Hepatocyte (in vitro differentiated cells): ENCODE measurements around the gene CALML3. TPM values are rescaled to one million over a fixed set of nuclear protein-coding genes. Genes with fewer than 3 reads are reported as not detected.

Experiments
- DNase-seq: peaks from one replicate; pipeline ENCODE4 v3.0.0-alpha.2; 2016; ENCODE audit warnings: low spot score
- H2AFZ ChIP-seq: fragments of 200-600 bp; sonication (generic); 2 replicates; pipeline ENCODE4 v1.6.0; 2016; ENCODE audit warnings: antibody characterized with exemption, mild to moderate bottlenecking
- H3K27ac ChIP-seq: fragments of 200-600 bp; sonication (generic); 2 replicates; pipeline ENCODE4 v1.5.1; 2016; ENCODE audit warnings: mild to moderate bottlenecking
- H3K27me3 ChIP-seq: fragments of 200-600 bp; sonication (generic); 2 replicates; pipeline ENCODE4 v1.6.1; 2016
- H3K36me3 ChIP-seq: fragments of 200-600 bp; sonication (generic); replicated peaks from 2 replicates; pipeline ENCODE4 v1.5.1; 2016; ENCODE audit warnings: low read depth; ENCODE audit not compliant: insufficient read depth
- H3K4me1 ChIP-seq: fragments of 200-600 bp; sonication (generic); 2 replicates; pipeline ENCODE4 v1.5.1; 2016; ENCODE audit warnings: mild to moderate bottlenecking, moderate library complexity; ENCODE audit not compliant: insufficient read depth
- H3K4me2 ChIP-seq: fragments of 200-600 bp; sonication (generic); 2 replicates; pipeline ENCODE4 v1.6.0; 2016
- H3K4me3 ChIP-seq: fragments of 200-600 bp; sonication (generic); 2 replicates; pipeline ENCODE4 v1.5.1; 2016; ENCODE audit warnings: mild to moderate bottlenecking
- H3K79me2 ChIP-seq: fragments of 200-600 bp; sonication (generic); 2 replicates; pipeline ENCODE4 v1.6.0; 2017; ENCODE audit warnings: mild to moderate bottlenecking
- H3K9me2 ChIP-seq: fragments of 200-600 bp; sonication (generic); replicated peaks from 2 replicates; pipeline ENCODE4 v1.6.0; 2017; ENCODE audit warnings: mild to moderate bottlenecking; ENCODE audit not compliant: insufficient read depth
- H3K9me3 ChIP-seq: fragments of 200-600 bp; sonication (generic); 2 replicates; pipeline ENCODE4 v1.5.1; 2016; ENCODE audit warnings: low read depth, mild to moderate bottlenecking
- H4K20me1 ChIP-seq: fragments of 200-600 bp; sonication (generic); 2 replicates; pipeline ENCODE4 v1.6.0; 2016; ENCODE audit warnings: mild to moderate bottlenecking; ENCODE audit not compliant: insufficient read depth, poor library complexity, severe bottlenecking
- EZH2 ChIP-seq: fragments of 200-600 bp; sonication (generic); IDR thresholded peaks from 2 replicates; pipeline ENCODE4 v1.6.1; 2016; ENCODE audit warnings: antibody characterized with exemption, mild to moderate bottlenecking, borderline replicate concordance
- EZH2phosphoT487 ChIP-seq: fragments of 200-600 bp; sonication (generic); IDR thresholded peaks from one replicate; pipeline ENCODE4 v1.6.1; 2018; ENCODE audit warnings: antibody characterized with exemption, mild to moderate bottlenecking, low read depth, moderate library complexity; ENCODE audit not compliant: unreplicated experiment, severe bottlenecking
- WGBS: methylation state at CpG from one replicate; pipeline ENCODE4 v1.1.6; 2016; ENCODE audit warnings: low lambda C conversion rate; ENCODE audit errors: missing lambda C conversion rate; 5-methylcytosine and 5-hydroxymethylcytosine counted together
- polyA plus RNA-seq: library from polyadenylated mRNA; unstranded; fragments of >200 nt; fragmentation: Nextera tagmentation; extraction: Ambion mirVana; gene quantifications from 2 replicates; pipeline ENCODE4 v1.2.1, GENCODE V29; 2016
- total RNA-seq: library from RNA; depleted of rRNA; stranded (reverse); fragments of >200 nt; gene quantifications from 2 replicates; pipeline ENCODE4 v1.2.3, GENCODE V29; 2014
- TF ChIP-seq, protein P1 (sequence below): fragments of 200-600 bp; sonication (generic); IDR thresholded peaks from 2 replicates; pipeline ENCODE4 v1.5.1; 2016; ENCODE audit warnings: antibody characterized with exemption, mild to moderate bottlenecking; ENCODE audit not compliant: poor library complexity

Gene CALML3
- total and polyA plus RNA-seq, 2 experiments from 2014 or later, result not detected

DNA sequence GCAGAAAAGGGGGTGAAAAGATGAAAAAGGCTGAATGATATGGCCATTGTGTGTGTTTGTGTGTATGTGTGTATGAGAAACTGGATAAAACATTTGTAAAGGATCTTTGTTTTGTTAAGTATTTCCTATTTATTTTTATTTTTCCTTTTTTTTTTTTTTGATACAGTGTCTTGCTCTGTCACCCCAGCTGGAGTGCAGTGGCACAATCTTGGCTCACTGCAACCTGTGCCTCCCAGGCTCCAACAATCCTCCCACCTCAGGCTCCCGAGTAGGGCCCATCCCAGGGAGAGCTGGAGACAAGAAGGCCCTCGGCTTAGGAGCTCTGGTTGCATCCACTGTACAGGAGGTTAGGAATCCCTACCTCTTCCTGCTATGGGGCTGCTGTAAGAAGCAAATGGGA is 18.5 kb upstream of the CALML3 start:
- WGBS, result 76% methylated on average over 2 of the region's 2 CpGs
- TF ChIP-seq, protein P1, sequence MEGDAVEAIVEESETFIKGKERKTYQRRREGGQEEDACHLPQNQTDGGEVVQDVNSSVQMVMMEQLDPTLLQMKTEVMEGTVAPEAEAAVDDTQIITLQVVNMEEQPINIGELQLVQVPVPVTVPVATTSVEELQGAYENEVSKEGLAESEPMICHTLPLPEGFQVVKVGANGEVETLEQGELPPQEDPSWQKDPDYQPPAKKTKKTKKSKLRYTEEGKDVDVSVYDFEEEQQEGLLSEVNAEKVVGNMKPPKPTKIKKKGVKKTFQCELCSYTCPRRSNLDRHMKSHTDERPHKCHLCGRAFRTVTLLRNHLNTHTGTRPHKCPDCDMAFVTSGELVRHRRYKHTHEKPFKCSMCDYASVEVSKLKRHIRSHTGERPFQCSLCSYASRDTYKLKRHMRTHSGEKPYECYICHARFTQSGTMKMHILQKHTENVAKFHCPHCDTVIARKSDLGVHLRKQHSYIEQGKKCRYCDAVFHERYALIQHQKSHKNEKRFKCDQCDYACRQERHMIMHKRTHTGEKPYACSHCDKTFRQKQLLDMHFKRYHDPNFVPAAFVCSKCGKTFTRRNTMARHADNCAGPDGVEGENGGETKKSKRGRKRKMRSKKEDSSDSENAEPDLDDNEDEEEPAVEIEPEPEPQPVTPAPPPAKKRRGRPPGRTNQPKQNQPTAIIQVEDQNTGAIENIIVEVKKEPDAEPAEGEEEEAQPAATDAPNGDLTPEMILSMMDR, result no peak
- TF ChIP-seq EZH2 (no peak), EZH2phosphoT487 (no peak)

DNA sequence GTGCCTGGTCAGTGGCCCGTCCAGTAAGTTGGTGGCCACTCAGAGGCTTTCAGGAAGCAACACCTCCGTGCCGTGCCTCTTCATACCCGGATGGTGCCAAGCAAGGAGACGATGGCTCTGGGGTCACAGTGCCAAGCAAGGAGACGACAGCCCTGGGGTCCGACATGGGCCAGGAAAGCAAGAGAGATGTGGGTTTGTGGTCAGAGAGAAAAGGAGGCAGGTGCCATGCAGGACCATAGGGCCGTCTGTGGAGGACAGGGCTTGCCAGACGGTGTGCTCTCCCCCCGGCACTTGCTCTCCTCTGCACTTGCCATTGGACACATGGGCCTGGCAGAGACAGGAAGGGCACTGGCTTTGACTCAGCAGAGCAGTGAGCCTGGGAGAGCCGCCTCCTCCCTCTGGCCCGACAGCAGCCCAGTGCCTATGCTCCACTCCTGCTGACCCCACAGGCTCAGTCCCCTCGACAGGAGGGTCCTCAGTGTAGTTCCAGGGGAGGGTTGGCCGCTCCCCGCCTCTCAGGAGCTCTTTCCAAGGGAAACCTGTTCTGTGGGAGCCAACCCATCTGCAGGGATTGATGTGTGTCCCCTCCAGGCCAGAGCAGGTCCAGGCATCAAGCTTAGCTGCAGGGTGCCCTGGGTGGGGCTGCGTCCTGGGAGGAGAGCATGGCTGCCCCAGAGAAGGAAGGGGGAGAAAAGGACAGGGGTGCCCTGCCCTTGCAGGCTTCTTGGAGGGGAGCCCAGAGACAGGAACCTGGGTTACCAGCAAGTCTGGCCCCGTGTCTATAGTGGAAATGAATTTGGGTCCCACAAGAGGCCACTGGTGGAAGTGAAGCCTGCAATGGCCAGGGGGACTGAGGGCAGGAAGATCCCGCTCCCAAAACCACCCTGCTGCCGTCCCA is 17.8 kb upstream of the CALML3 start:
- Histone ChIP-seq H3K4me3 (no peak overlapping the region), H3K27me3 (no peaks in the 10 kb centered on the region), H4K20me1 (no peaks in the 10 kb centered on the region), H3K36me3 (no peaks in the 10 kb centered on the region), H3K9me2 (no peaks in the 10 kb centered on the region), H3K4me2 (no peak overlapping the region), H3K27ac (no peak overlapping the region), H3K4me1 (peaks cover 14% of the 10 kb centered on the region), H3K9me3 (no peaks in the 10 kb centered on the region), H3K79me2 (no peaks in the 10 kb centered on the region), H2AFZ (no peak overlapping the region)
- TF ChIP-seq EZH2 (no peak), EZH2phosphoT487 (no peak)
- TF ChIP-seq, protein P1, result no peak
- 95% methylated on average over 19 of the region's 19 CpGs for whole genome bisulfite sequencing
- no peak for DNase-seq

More for the DNA sequence above, 18.5 kb upstream of the CALML3 start:
- Histone ChIP-seq H3K4me2 (no peak overlapping the region), H3K27ac (no peak overlapping the region), H3K79me2 (no peaks in the 10 kb centered on the region), H3K9me3 (no peaks in the 10 kb centered on the region), H4K20me1 (no peaks in the 10 kb centered on the region), H3K36me3 (no peaks in the 10 kb centered on the region), H3K27me3 (no peaks in the 10 kb centered on the region), H3K4me3 (no peak overlapping the region), H2AFZ (no peak overlapping the region), H3K9me2 (no peaks in the 10 kb centered on the region), H3K4me1 (peaks cover 14% of the 10 kb centered on the region)
- no peak for DNase-seq

DNA sequence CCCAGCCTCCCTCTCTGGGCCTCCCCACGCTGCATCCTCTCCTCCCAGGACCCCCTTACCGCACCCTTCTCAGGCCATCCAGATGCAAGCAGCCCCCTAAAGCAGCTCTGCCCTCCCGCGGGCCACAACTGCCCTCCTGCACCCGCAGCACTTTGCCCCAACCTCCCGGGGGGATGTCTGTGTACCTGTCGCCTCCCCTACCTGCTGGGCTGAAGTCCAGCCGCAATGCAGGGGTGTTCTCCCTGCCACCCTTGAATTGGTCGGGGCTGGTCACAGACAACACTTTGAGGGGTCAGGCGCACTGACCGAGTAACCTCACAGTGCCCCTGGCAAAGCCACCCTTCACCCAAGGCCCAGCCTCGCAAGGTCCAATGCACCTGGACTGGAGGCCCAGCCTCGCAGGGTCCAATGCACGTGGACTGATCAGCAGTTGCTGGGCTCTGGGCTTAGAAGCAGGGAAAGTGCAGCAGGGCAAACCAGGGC is 17.1 kb upstream of the CALML3 start:
- Histone ChIP-seq H3K4me2 (no peak overlapping the region), H3K9me2 (no peaks in the 10 kb centered on the region), H3K9me3 (no peaks in the 10 kb centered on the region), H3K79me2 (no peaks in the 10 kb centered on the region), H3K27me3 (no peaks in the 10 kb centered on the region), H3K4me3 (no peak overlapping the region), H3K4me1 (peaks cover 14% of the 10 kb centered on the region), H2AFZ (no peak overlapping the region), H3K36me3 (no peaks in the 10 kb centered on the region), H4K20me1 (no peaks in the 10 kb centered on the region), H3K27ac (no peak overlapping the region)
- WGBS, result 92% methylated on average over 14 of the region's 14 CpGs
- TF ChIP-seq EZH2, result no peak
- TF ChIP-seq, protein P1, result no peak
- TF ChIP-seq EZH2phosphoT487, result no peak
- no peak for DNase-seq
